DND-41 (cell line): Measurements from ENCODE around the gene CLDN20.

Experiments
- EZH2 ChIP-seq: IDR thresholded peaks from 3 replicates; pipeline ENCODE4 v1.6.1; 2012; ENCODE audit warnings: borderline replicate concordance, low read depth, mild to moderate bottlenecking, moderate library complexity, low read length, inconsistent platforms; ENCODE audit not compliant: severe bottlenecking
- TF ChIP-seq, protein P1 (sequence below): IDR thresholded peaks from 2 replicates; pipeline ENCODE4 v1.5.1; 2012; ENCODE audit warnings: borderline replicate concordance, low read length, moderate library complexity, mild to moderate bottlenecking; ENCODE audit not compliant: poor library complexity, severe bottlenecking; ENCODE audit errors: extremely low read depth

DNA sequence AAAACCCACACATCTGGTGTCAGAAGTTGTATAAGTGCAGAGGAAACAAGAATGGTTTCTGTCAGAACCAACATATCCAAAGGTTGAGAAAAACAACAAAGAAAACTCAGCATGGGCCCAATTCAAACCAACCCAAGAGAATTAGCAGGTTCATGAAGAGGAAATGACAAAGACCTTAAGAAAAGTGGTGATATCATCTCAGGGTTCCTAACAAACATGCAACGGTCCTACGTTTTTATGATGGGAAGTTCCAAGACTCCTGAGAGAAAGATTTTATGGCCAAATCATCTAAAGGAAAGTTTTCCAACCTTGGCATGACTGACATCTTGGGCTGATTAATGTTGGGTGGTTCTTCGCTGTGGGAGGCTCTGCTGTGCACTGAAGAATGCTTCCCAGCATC is 27.5 kb downstream of the CLDN20 start:
- TF ChIP-seq, protein P1, sequence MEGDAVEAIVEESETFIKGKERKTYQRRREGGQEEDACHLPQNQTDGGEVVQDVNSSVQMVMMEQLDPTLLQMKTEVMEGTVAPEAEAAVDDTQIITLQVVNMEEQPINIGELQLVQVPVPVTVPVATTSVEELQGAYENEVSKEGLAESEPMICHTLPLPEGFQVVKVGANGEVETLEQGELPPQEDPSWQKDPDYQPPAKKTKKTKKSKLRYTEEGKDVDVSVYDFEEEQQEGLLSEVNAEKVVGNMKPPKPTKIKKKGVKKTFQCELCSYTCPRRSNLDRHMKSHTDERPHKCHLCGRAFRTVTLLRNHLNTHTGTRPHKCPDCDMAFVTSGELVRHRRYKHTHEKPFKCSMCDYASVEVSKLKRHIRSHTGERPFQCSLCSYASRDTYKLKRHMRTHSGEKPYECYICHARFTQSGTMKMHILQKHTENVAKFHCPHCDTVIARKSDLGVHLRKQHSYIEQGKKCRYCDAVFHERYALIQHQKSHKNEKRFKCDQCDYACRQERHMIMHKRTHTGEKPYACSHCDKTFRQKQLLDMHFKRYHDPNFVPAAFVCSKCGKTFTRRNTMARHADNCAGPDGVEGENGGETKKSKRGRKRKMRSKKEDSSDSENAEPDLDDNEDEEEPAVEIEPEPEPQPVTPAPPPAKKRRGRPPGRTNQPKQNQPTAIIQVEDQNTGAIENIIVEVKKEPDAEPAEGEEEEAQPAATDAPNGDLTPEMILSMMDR: no peak
- no peak for TF ChIP-seq EZH2
